HL-60/S4 (cell line): Measurements from ENCODE around the gene KDM4B.

ENCODE experiments used
- in situ Hi-C: fragments of 300-500 bp; cut with MboI; formaldehyde crosslinking; loops from 2 replicates; pipeline ENCODE4 v1.14.3; 2022; ENCODE audit warnings: low sequenced_read_pairs

Gene KDM4B

DNA sequence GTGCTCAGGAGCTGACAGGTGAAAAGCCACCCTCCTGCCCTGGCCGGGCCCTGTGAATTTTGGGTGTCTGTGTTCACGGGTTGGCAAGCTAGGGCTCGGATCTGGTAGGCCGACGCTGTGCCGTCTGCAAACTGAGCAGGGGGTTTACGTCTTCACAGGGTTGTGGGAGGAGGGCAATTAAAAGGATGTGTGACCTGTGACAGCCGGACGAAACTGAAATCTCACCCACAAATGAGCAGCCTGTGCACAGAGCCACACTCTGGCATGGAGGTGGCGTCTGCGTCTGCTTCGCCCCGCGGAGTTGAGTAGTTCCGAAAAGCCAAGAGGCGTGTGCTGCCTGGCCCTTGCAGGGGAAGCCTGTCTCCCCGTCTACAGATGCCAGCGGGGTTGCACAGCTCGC is 117.3 kb downstream of the KDM4B start:
- in situ Hi-C loops: no loop called here

DNA sequence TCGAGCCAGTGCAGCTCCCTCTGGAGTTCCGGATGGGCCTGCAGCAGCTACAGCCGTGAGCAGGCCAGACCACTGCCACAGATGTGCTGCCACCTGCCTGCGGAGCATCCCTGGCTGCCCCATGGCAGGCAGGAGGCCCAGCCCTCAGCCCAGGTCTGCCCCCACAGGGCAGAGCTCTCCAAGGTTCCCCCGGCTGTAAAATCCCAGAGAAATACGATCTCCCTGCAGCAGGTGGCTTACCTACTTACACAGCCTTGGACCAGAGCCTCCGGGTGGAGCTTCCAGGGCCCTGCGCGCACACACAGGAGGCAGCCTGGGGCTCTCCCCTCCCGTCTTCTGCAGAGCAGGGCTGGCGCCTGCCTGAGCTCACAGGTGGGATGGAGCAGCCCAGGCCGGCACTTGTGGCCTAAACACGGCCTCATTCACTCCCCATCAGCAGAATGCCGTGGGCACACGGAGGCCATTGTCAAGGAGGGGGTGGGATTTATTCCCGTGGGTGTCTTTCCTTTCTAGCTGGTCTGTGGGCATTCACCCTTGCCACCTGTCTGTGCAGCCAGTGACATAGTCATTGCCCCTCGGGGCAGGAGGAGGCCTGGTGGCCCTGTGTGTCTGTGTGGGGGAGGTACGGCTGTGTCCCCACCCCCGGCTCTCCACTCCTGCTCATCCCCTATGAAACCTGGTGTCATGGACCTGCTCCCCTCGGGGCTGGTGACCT is 118.0 kb downstream of the KDM4B start:
- in situ Hi-C loops: no loop called here

DNA sequence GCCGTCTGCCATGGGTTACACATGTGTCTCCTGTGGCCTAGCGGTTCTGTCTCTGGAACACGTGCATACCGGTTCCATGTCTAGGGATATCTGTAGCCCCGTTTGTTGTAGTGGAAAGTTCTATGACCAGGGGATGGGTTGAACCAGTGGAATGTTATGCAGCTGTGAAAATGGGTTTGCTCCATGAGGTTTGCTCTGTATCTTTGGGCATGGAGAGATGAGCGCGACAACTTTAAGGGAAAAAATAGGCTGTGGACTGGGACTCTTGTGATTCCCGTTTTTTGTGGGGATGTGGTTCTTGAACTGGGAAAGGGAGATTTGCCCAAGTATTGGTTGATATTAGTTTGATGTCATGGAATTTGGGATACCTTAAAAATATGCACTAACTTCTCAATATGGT is 120.4 kb downstream of the KDM4B start:
- in situ Hi-C loops: no loop called here

DNA sequence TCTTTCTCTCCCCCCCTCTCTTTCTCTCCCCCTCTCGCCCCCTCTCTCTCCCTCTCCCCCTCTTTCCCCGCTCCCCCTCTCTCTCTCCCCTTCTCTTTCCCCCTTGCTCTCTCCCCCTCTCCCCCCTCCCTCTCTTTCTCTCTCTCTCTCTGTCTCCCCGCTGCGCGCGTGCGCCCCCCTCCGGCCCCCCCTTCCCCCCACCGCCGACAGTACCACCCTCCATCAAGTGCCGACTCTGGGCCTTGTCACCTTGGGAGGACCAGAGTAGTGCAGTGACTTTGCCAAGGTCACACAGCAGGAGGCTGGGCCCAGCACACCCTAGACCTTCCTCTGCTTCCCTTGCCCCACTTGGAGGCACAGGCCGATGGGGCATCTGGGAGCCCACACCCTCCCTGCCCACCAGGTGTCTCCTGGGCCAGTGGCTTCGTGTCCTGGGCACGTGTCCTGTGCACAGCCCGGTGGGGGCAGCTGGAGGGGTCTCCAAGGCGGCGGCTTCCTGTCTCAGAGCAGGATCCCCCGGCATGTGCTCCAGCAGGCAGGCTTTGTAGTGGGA is 121.6 kb downstream of the KDM4B start:
- in situ Hi-C loops: no loop called here

DNA sequence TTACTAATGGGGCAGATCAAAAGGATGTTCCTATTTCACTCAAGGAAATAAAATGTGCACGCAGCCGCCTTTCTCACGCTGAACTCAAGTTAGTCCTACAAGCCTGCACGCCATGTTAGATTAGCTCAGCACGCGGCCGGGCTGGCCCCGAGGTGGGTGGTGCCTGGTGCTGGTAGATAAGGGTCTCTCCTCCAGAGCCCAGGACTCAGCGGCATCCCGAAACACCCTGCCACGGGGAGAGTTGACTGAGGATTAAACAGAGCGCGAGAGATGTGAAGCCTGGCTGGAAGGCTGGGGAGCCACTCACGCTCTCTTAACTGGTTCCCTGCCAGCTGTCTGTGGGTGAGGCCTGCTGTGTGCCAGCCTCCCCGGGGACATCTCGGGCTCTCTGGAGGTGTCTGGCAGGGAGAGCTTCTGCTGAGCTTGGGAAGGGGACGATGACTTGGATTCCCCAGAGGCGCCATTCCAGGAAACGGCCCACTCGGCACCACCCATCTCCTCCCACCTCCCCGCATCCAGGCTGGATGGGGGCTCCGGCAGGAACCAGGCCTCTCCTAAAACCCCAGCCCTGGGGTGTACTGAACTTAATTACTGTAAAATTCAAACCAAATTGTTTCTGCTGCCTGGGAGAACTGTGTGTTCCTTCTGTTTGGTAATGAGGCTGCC is 122.2 kb downstream of the KDM4B start:
- in situ Hi-C loops: no loop called here

DNA sequence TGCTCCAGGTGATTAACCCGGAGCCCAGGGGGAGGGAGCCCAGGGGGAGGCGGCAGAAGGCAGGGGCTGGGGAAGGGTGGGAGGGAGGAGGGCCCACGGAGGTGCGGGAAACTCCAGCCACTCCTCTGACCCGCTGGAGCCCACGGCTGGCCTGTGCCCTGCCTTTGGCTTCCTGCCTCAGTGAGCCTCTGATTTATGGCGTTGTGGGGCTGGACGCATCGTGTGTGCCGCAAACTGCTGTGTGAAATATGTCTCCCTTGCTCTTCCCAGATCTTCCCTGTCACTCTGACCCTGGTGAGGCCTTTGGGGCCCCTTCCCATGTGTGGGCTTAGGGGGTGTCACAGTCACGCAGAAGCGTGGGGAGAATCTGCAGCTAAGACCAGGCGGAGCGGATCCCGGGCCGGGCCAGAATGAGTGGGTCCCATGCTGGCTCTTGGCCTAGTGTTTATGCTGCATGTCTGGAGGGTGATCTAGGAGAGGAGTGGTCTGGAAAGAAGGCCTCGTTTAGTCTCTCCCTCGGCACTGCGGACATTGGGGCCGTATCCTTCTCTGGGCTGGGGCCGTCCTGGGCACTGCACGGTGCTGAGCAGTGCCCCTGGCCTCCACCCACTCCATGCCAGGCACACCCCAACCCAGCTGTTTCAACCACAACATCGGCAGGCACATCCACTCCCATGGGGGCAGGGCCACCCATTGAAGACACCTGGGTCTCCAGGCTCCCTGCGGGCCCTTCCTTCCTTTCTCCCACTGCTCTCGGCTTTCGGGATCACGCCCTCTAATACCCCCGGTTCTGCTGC is 123.0 kb downstream of the KDM4B start:
- in situ Hi-C loops: no loop called here

DNA sequence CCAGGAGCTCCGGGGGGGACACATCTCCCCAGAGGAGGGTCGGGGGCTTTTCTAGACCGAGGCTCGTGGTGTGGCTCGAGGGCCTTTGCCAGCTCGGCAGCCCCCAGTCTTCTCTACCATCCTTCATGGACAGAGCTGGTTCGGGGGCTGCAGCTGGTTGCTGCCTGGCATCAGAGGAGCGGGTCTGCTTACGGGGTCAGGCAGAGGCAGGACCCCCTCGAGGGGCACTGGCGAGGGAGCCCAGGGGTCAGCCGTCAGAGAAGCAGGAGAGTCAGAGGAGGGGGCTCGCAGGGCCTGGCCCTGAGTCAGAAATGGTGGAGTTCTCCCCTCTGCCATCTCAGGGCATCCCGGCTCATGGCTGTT is 123.5 kb downstream of the KDM4B start:
- in situ Hi-C loops: no loop called here

DNA sequence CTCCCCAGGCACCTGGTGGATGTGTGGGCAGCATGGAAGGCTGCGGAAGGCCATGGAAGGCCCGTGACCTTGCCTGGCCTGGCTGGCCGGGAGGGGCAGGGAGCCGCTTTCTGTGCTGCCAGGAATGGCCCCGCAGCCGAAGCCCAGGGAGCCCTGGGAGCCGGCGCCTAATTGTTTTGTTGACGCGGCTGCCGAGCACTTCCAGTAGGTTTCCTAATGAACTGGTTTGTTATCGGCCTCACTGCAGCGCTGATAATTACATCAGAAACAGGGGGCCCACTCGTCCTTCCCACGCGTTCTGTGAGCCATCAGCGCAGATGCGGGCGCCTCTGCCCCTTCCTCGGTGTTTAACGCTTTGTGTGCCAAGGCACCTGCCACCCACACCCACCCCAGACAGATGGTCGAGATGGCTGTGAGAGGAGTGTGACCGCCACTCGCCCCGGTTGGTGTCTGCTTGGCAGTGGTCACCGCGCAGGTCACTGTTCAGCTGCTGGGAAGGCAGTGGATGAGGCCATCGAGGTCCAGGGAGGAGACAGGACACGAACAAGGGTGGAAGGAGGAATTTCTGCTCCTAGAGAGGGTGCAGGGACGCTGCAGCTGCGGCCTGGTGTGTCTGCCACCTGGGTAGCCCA is 124.5 kb downstream of the KDM4B start:
- in situ Hi-C loops: no loop called here

DNA sequence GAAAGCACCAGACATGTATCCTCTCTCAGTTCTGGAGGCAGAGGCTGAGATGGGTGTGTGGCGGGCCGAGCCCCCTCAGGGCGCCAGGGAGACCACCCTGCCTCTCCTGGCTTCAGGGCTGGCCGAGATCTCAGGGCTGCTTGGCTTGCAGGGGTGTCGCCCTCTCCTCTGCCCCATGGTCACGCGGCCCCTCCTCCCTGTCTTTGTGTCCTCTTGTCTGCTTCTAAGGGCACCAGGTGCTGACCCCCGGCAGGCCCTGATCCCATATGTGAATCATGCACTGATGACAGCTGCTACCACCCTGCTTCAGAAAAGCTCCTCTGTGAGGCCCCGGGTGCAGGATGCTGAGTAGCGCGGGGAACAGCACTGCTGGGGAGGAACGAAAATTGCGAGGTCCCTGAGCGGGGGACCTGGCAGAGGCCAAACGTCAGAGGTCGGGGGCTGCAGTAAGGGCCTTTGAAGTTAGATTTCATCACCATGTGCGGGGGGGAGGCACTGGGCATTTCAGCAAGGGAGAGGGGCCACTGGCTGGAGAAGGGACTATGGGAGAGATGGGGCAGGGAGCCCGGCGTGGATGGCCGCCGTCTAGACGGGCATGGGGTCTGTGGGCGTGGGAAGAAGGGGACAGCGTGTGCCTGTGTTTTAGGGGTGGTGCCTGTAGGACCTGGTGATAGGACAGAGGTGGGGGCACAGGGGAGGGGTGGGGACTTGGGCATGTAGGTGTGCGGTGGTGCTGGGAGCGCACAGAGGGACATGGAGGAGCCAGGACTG is 125.2 kb downstream of the KDM4B start:
- in situ Hi-C loops: no loop called here

DNA sequence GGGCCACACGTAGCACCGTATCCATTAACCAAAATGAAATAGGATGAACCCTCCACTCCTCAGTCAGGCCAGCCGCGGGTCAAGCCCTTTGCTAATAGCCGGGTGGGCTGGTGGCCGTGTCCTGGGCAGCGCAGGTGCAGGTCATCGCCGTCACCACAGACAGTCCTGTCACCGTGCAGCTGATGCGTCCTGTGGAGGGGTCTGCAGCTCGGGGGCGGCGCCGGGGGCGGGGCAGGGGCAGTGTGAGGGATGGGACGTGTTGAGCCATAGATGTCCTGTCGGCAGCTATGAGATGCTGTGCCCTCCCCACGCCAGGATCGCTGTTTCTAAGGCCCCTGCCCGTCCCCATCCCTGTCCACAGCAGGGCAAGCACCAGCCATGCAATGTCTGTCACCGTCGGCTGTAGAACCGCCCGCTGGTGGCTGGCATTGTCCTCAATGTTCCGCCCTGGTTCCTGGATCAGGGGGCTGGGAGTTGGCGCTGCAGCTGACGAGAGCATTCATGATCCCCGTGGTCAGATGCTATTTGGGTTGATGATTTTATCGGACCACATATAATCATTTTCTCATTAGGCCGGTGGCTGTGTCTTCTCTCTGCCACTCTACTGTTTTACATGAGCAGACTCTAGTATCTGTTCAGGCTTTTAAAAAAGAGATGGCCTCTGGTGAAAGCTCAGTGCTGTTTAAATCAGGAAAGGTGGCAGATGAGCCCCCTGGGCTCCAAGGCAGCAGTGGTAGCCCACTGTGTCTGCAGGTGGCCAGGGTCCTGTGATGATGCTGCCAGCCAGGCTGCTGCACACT is 126.1 kb downstream of the KDM4B start:
- in situ Hi-C loops: no loop called here

DNA sequence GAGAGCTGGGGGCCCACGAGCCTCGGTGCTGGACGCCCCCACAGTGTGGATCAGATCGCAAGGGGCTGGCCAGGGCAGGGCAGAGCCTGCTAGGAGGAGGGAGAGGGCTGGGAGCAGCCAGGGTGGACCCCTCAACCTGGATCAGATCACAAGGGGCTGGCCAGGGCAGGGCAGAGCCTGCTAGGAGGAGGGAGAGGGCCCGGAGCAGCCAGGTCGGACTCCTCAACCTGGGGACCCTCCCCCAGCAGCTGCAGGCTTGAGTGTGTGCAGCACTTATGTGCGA is 126.6 kb downstream of the KDM4B start:
- in situ Hi-C loops: no loop called here

DNA sequence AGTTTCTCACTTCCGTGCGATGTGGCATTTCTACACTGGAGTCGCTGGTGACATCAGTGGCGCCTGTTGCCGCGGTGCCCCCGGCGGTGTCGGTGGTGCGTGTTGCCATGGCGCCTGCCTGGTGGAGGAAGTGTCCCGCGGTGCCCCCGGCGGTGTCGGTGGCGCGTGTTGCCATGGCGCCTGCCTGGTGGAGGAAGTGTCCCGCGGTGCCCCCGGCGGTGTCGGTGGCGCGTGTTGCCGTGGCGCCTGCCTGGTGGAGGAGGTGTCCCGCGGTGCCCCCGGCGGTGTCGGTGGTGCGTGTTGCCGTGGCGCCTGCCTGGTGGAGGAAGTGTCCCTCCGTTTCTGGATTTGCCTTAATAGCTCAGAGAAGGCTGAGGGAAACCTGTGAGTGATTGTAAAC is 127.6 kb downstream of the KDM4B start:
- in situ Hi-C loops: no loop called here

DNA sequence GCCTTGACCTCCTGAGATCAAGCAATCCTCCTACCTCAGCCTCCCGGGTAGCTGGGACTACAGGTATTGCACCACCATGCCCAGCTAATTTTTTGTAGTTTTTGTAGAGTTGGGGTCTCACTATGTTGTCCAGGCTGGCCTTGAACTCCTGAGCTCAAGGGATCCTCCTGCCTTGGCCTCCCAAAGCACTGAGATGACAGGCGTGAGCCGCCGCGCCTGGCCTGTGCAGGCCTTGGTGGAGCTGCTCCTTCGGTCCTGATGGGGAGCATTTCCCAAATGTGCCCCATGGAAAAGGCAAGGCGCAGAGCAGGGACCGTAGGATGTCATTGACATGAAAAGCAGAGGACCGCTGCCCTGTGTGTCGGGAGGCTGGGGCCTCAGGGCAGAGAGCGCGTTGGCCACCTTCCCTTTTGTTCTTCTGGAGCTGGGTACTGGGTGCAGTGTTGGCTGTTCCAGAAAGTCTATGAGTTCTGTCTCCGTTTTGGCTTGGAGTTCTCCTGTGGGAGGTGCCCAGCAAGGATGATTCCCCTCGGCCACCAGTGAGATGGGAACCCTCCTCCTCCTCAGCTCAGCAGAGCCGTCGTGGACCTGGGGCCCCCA is 128.5 kb downstream of the KDM4B start:
- in situ Hi-C loops: no loop called here

DNA sequence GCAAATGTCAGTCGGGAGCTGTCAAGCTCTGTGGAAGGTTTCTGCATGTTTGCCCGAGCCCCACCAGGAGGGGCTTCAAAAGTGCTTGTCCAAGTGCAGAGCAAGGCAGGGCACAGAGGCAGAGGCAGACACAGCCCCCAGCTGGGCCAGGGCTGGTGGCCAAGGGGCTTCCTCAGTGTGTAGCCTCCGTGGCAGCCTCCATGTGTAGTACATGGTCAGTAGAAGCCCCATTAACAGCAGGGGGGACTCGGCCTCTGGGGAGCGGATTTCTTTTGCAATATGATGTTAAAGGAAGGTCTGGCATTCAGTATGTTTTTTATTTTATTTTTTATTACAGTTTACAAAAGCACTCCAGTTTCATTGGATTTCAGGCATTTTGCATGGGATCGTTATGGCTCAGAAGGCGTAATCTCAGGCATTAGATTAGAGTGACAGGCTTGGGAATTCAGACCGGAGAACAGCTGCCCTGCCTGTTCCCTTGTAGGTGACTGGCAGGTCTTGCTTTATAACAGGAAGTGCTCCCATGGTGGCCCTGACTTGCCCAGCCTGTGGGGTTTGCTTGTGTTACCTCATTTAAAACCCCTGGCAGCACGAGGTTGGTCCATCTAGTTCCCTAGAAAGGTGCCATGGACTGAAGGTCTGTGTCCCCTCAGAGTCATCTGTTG is 129.2 kb downstream of the KDM4B start:
- in situ Hi-C loops: no loop called here

DNA sequence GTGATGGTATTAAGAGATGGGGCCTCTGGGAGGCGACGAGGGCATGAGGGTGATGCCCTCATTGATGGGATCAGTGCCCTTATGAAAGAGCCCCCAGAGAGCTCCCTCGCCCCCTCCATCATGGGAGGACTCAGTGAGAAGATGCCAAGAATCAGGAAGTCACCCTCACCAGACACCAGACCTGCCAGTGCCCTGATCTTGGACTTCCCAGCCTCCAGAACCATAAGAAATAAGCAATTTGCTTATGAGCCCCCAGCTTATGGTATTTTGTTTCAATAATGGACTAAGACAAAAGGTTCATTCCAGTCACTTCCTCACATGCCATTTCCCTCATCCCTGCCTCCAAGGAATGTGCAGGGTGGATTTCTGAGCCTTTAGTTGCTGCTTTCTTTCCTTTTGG is 129.7 kb downstream of the KDM4B start:
- in situ Hi-C loops: no loop called here

DNA sequence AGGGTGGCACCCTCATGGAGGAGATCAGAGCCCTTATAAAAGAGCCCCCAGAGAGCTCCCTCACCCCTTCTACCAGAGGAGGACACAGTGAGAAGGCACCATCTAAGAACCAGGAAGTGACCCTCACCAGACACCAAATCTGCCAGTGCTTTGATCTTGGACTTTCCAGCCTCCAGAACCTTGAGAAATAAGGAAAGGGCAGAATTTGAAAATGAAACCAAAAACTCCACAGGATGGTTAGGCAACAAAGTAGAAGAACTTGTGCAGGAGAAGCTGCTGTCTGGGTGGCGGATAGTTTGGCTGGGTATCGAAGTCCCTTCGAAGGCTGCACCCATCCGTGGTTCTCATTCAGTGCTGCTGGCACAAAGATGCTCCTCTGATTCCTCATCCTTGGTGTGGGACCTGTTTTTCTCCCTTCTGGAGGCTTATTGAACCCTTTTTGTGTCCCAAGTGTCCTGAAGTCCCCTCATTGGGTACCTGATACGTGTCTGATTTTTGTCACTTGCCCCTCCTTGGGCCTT is 130.8 kb downstream of the KDM4B start:
- in situ Hi-C loops: no loop called here

DNA sequence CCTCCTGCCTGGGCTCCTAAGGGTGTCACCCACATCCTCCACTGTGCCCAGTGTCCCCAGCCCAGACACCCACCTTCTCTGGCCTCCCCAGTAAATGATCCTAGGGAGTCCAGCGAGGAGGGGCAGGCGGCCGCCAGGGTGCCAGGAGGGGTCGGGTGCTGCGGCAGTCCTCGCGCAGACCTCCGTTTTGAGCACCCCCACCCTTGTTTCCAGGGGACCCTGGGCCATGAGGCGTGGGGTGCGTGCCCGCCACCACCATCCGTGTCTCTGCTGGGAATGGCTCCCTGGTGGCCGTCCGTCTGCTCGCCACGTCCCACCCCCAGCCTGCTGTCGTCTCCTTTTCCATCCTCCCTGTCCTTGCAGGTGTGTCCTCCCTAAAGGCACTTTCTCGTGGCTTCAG is 133.0 kb downstream of the KDM4B start:
- in situ Hi-C loops: no loop called here

DNA sequence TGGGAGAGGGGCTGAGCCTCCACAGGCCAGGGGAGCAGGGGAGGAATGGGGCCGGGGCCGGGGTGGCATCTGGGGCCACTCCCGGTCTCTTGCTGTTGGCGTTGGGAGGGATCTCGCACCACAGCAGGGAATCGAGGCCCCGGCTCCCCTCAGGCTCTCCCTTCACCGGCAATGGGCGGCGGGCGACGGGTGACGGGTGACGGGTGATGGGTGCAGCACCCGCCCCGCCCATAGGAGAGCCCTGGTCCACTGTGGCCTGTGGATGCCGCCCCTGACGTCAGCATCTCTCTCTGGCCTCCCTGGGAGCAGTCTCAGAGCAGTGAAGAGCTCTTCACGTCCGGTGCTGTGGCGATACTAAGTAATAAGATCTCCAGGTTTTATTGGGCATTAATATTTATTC is 133.6 kb downstream of the KDM4B start:
- in situ Hi-C loops: no loop called here
